Retinal pigment epithelial cell (primary cell): Measurements from ENCODE around the gene CLDND1.

Experiments used
- DNase-seq: peaks from one replicate; pipeline ENCODE4 v3.0.0-alpha.2; 2010; ENCODE audit warnings: low read depth
- H3K4me3 ChIP-seq: 2 replicates; pipeline ENCODE4 v1.5.1; 2011; ENCODE audit warnings: mild to moderate bottlenecking, low read length, control low read depth, moderate library complexity
- TF ChIP-seq, protein P1 (sequence below): conservative IDR thresholded peaks from 2 replicates; pipeline ENCODE4 v1.5.1; 2011; ENCODE audit warnings: low read depth, low read length, control low read depth, inconsistent platforms

The CLDND1 gene

DNA sequence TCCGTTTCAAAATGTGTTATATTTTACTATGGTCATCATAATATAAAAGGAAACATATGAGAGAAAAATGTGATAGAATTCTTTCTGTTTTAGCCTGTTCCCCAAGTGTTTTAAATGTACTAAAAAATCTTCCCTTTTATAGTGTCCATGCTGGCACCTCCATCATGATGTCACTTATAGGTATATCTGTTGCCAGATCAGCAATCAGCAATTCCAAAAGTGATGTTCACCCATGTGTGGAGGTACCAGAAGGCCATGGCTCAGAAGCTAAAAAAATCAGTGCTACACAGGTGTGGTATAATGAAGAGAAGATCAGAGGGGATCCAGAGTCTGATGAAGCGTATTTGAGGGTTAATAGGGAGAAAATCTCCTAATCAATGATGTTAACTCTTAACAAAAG lies 8.0 kb upstream of the CLDND1 start:
- TF ChIP-seq, protein P1, sequence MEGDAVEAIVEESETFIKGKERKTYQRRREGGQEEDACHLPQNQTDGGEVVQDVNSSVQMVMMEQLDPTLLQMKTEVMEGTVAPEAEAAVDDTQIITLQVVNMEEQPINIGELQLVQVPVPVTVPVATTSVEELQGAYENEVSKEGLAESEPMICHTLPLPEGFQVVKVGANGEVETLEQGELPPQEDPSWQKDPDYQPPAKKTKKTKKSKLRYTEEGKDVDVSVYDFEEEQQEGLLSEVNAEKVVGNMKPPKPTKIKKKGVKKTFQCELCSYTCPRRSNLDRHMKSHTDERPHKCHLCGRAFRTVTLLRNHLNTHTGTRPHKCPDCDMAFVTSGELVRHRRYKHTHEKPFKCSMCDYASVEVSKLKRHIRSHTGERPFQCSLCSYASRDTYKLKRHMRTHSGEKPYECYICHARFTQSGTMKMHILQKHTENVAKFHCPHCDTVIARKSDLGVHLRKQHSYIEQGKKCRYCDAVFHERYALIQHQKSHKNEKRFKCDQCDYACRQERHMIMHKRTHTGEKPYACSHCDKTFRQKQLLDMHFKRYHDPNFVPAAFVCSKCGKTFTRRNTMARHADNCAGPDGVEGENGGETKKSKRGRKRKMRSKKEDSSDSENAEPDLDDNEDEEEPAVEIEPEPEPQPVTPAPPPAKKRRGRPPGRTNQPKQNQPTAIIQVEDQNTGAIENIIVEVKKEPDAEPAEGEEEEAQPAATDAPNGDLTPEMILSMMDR: no peak
- H3K4me3 ChIP-seq: no peak overlapping the region
- DNase-seq: no peak

DNA sequence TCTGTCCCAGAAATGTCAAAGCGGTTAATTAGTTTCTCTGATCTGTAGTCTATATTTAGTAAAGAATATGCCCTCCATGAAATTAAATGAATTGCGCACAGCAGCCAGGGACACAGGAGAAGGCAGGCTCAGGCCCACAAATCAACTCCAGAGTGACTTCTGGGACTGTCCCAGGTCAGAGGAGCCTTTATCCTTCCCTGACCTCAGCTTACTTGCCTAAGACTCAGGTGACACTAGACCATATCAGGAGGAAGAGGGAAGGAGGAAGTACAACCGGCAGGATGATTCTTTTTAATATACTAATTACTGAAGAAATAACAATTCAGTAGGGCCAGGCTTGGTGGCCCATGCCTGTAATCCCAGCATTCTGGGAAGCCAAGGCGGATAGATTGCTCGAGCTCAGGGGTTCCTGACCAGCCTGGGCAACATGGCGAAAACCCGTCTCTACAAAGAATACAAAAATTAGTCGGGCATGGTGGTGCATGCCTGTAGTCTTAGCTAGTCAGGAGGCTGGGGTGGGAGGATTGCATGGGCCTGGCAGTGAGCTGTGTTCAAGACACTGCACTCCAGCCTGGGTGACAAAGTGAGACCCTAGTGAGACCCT lies 7.3 kb upstream of the CLDND1 start:
- no peak for DNase-seq
- H3K4me3 ChIP-seq: no peak overlapping the region
- TF ChIP-seq, protein P1: no peak

DNA sequence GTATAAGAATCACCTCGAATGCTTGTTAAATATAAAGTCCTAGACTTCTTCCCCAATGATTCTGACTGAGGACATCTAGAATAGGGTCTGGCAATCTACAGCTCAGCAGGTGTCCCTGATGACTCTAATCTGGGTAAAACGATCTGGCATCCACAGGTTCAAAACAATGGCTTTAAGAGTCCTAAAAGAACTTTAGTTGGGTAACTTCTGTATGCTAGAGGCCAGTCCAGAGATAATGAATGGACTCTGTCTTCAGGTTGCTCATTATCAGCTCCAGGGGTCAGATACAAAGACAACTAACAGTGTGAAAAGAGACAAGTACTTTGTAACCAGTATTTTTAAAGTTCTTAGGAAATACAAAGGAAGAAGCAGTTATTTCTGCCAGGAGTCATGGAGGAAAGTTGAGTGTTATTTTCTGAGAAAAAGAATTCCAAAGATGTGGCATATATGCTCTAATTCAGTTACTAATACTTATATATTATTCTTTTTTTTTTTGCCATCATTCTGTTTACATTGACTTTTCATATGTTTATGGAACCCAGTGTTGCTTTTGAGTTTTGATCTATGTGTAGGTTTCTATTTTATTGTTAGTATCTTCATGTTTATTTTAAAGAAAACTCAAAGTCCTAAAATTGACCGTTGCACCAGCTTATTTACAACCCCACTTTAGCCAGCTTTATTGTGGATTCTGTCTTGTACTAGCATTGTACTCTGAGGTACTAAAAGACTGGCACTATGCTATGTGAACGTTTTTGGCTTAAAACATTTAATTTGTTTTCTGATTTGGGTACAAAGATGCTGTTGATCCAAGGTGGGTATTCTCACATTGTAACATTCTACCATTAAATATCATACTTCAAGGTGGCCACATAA lies 6.0 kb upstream of the CLDND1 start:
- no peak for DNase-seq
- no peak overlapping the region for H3K4me3 ChIP-seq
- TF ChIP-seq, protein P1: no peak

DNA sequence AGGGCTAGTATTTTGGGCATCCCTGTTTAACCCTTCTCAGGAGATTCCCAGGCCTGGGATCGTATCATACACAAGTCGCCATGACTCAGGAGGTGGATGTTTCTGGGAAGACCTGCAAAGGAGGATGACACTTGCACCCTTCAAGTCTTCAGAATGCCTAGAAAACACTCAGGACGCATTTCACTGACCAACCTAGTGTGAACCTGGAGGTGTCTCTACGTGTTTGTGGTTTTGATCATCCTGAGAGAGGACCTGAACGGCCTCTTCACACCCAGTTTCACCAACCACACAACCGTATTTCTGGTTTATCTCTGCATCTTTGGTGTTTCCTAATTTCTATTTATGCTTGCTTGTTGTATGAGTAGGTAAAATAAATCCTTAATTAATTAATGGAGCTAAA lies 2.8 kb upstream of the CLDND1 start:
- TF ChIP-seq, protein P1: no peak
- H3K4me3 ChIP-seq: no peak overlapping the region
- DNase-seq: no peak

DNA sequence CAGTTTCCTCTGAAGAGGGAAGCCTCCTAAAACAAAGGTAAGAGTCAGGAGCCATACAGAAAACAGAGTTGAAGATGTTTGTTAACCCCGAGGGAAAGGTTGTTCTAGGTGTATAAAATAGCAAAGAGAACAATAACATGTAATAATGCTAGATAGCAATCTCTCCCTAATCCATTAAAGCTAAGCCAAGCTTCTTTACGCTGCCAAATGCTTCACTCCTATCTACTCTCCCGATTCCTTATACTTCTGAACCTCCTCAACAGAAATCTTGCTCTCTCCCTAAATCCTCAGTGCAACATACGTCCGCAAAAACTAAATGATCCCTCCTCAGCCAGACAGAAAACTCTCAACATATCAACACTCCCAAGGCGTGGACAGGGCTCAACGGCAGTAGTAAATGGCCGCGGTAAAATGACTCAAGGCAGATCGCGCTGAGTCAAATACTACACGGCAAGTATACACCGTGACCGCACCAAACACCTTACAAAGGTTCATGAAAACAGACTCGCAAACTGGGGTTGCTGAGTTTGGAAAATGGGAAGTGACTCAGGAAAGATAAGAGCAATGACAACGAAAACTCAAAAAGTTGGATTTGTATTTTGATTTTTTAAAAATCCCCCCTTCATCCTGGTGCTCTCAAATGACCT lies 682 bp downstream of the CLDND1 start:
- DNase-seq: no peak
- TF ChIP-seq, protein P1: no peak
- peak overlapping the region; percentile 68 for H3K4me3 ChIP-seq

DNA sequence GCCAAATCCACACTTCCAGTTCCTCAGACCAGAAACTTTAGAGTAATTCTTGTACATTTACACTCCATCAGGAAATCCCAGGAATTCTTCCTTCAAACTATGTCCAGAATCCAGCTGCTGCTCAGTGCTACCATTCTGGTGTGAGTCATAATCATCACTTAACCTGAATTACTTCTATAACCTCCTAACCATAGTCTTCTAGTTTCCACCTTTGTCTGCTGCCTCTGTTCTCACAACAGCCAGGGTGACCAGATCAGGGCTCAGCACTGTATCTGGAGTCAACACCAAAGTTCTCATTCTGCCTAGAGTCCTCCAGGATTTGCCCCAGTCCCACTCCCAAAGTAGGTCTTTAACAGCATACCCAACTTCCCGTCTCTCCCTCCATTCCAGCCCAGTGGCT lies 3.4 kb downstream of the CLDND1 start:
- H3K4me3 ChIP-seq: no peak overlapping the region
- no peak for DNase-seq
- TF ChIP-seq, protein P1: no peak
